Thymus (tissue), 11 donors: ENCODE results near the gene SYNJ1. TPM values are rescaled to one million over a fixed set of nuclear protein-coding genes. Genes with fewer than 3 reads are reported as not detected.

ENCODE experiments used
- DNase-seq, 9 donors: peaks; one replicate each; pipeline ENCODE4 v3.0.0-alpha.2; 2013; ENCODE audit warnings: low spot score in 9 of 9, low read depth in 6 of 9, missing footprints in 1 of 9
- H3K27ac ChIP-seq, 2 donors: one replicate each; pipeline ENCODE4 v1.5.1; 2013; ENCODE audit warnings: control low read depth in 1 of 2, low read depth in 1 of 2, low read length in 1 of 2, mild to moderate bottlenecking in 1 of 2, moderate library complexity in 1 of 2
- H3K27me3 ChIP-seq, 2 donors: one replicate each; pipeline ENCODE4 v1.5.1; 2013; ENCODE audit warnings: low read length in 1 of 2; ENCODE audit not compliant: control insufficient read depth in 2 of 2, insufficient read depth in 1 of 2
- H3K36me3 ChIP-seq, 2 donors: one replicate each; pipeline ENCODE4 v1.5.1; 2013; ENCODE audit warnings: low read length in 1 of 2, mild to moderate bottlenecking in 1 of 2, moderate library complexity in 1 of 2; ENCODE audit not compliant: control insufficient read depth in 2 of 2, insufficient read depth in 2 of 2
- H3K4me1 ChIP-seq, 2 donors: one replicate each; pipeline ENCODE4 v1.5.1; 2013; ENCODE audit warnings: low read length in 2 of 2; ENCODE audit not compliant: control insufficient read depth in 2 of 2, insufficient read depth in 2 of 2
- H3K4me3 ChIP-seq, 2 donors: one replicate each; pipeline ENCODE4 v1.5.1; 2013; ENCODE audit warnings: low read length in 2 of 2, control low read depth in 1 of 2, mild to moderate bottlenecking in 1 of 2
- H3K9me3 ChIP-seq, 2 donors: one replicate each; pipeline ENCODE4 v1.5.1; 2013; ENCODE audit warnings: low read length in 1 of 2, mild to moderate bottlenecking in 1 of 2; ENCODE audit not compliant: control insufficient read depth in 2 of 2, insufficient read depth in 1 of 2
- WGBS: extraction: QIAGEN DNeasy Blood & Tissue Kit; methylation state at CpG from one replicate; pipeline ENCODE4 v1.1.7; 2013; 5-methylcytosine and 5-hydroxymethylcytosine counted together
- polyA plus RNA-seq: library from polyadenylated mRNA; stranded (reverse); fragments of 200-250 nt; gene quantifications from one replicate; pipeline ENCODE4 v1.2.3, GENCODE V29; 2013
- total RNA-seq: library from RNA; stranded (reverse); fragments of 120-200 nt; gene quantifications from one replicate; pipeline ENCODE4 v1.2.4, GENCODE V29; 2013
- donor health status: healthy.

SYNJ1 gene
- total and polyA plus RNA-seq, 2 donors, result 4.1 to 15.0 TPM

DNA sequence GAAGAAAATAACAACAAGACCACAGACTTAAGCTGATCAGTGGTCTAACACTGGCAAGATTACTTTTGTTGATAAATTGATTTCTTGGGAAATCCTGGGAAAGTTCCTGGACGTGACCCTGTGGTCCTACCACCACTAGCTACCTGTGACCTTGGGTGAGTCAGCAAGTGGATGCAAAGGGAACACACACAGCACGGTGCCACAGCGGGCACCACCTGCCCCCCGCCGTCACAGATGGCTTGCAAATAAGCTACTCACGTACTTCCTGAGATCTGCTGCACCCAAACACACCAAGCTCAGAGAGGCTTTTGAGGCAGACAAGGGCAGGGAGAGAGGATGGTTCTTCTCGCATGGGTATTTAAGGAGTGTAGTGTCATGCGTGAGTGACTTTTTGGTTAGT is 128.3 kb downstream of the SYNJ1 start:
- Histone ChIP-seq H3K9me3 (no peaks in the 10 kb centered on the region), H3K36me3 (peaks cover 44% of the 10 kb centered on the region in 2 donors), H3K27me3 (no peaks in the 10 kb centered on the region), H3K4me3 (no peak overlapping the region), H3K4me1 (no peaks in the 10 kb centered on the region), H3K27ac (no peak overlapping the region)
- WGBS, result 94% methylated on average over 8 of the region's 8 CpGs
- no peak for DNase-seq

- peaks cover 39 to 40% of the 10 kb centered on the region in 2 donors for H3K36me3 ChIP-seq
- H3K9me3 ChIP-seq, result no peaks in the 10 kb centered on the region
- no peaks in the 10 kb centered on the region for H3K4me1 ChIP-seq
- DNase-seq, result no peak
- H3K4me3 ChIP-seq, result no peak overlapping the region
- H3K27me3 ChIP-seq, result no peaks in the 10 kb centered on the region
- H3K27ac ChIP-seq, result no peak overlapping the region
- 84% methylated on average over 5 of the region's 5 CpGs for WGBS
These were observed 128.7 kb downstream of the SYNJ1 start for GRCh38 chr21:32599091-32599490.

DNA sequence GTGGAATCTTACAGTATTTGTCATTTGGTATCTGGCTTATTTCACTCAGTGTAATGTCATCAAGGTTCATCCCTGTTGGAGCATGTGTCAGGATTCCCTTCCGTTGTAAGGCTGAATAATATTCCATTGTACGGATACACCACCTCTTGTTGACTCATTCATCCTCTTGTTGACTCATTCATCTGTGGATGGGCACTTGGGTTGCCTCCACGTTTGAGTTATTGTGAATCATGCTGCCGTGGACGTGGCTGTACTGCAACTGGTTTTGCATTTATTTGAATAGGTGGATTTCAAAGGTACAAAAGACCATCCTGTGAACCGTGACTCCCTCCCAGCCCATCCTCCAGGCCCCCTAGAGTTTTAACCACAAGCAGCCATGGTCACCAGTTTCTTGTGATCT is 130.6 kb downstream of the SYNJ1 start:
- no peak for DNase-seq
- Histone ChIP-seq H3K36me3 (peaks cover 21 to 24% of the 10 kb centered on the region in 2 donors), H3K4me1 (no peaks in the 10 kb centered on the region), H3K27ac (no peak overlapping the region), H3K4me3 (no peak overlapping the region), H3K27me3 (no peaks in the 10 kb centered on the region), H3K9me3 (no peaks in the 10 kb centered on the region)
- WGBS, result 96% methylated on average over 6 of the region's 6 CpGs

DNA sequence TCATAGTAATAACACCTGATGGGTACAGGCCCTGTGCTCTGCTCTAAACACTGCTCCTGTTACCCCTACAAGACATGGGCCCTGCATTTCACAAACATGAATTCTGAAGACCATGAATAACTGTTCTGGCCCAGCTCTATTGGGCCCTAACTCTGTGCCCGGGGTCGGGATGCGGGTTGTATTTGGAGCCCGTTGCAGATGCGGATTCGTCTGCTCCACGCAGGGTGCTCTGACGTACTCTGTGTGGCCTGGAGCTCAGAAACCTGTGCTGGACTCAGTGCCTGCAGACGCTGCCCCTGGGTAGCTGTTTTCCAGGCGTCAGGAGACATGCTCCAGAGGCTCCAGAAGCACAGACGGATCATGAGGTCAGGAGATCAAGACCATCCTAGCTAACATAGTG is 132.4 kb downstream of the SYNJ1 start:
- DNase-seq, result no peak
- H3K4me3 ChIP-seq, result no peak overlapping the region
- no peaks in the 10 kb centered on the region for H3K4me1 ChIP-seq
- H3K27me3 ChIP-seq, result no peaks in the 10 kb centered on the region
- H3K9me3 ChIP-seq, result no peaks in the 10 kb centered on the region
- H3K36me3 ChIP-seq, result peaks cover 15 to 19% of the 10 kb centered on the region in 2 donors
- 98% methylated on average over 11 of the region's 11 CpGs for WGBS
- H3K27ac ChIP-seq, result no peak overlapping the region

DNA sequence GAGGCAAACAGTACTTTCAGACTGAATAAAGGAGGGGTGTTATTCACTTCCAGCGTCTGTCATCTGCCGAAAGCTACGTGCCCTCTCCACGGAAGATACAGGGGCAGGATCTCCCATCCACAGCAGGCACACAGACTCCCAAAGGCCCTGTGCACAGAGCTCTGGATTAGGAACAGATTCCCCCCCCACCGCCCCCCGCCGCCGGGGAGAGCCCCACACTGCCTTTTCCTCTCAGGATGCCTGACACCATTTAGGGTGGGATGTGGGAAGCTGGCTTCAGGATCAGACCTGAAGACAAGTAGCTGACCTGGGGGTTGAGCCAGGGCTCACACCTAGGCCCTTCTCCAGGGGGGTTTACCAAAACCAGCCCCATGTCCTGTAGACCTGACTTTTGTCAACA is 134.1 kb downstream of the SYNJ1 start:
- no peaks in the 10 kb centered on the region for H3K27me3 ChIP-seq
- H3K9me3 ChIP-seq, result no peaks in the 10 kb centered on the region
- DNase-seq, result no peak
- H3K4me3 ChIP-seq, result no peak overlapping the region
- 93% methylated on average over 8 of the region's 8 CpGs for WGBS
- H3K4me1 ChIP-seq, result no peaks in the 10 kb centered on the region
- H3K36me3 ChIP-seq, result peaks cover 3 to 6% of the 10 kb centered on the region in 2 donors
- no peak overlapping the region for H3K27ac ChIP-seq

GRCh38 chr21:32592929-32593502 is 134.8 kb downstream of the SYNJ1 start:
- no peak overlapping the region for H3K4me3 ChIP-seq
- H3K9me3 ChIP-seq, result no peaks in the 10 kb centered on the region
- DNase-seq, result no peak
- no peaks in the 10 kb centered on the region for H3K27me3 ChIP-seq
- no peaks in the 10 kb centered on the region for H3K4me1 ChIP-seq
- WGBS, result 96% methylated on average over 10 of the region's 10 CpGs
- peaks cover 0 to 3% of the 10 kb centered on the region in 2 donors for H3K36me3 ChIP-seq
- no peak overlapping the region for H3K27ac ChIP-seq

DNA sequence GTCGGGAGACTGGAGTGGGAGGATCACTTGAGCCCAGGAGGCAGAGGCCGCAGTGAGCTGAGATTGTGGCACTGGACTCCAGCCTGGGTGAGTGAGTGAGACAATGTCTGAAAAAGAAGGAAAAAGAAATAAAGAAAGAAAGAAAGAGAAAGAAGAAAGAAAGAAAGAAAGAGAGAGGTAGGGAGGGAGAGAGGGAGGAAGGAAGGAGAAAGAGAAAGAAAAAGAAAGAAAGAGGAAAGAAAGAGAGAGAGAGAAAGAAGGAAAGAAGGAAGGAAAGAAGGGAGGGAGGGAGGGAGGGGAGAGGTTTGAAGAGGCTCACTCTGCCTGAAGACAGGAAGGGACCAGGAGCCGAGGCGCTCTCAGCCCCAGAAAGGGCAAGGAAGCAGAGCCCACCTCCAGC is 137.7 kb downstream of the SYNJ1 start:
- H3K4me1 ChIP-seq, result no peaks in the 10 kb centered on the region
- DNase-seq, result no peak
- H3K4me3 ChIP-seq, result no peak overlapping the region
- no peak overlapping the region for H3K27ac ChIP-seq
- H3K9me3 ChIP-seq, result no peaks in the 10 kb centered on the region
- no peaks in the 10 kb centered on the region for H3K27me3 ChIP-seq
- no peaks in the 10 kb centered on the region for H3K36me3 ChIP-seq
- WGBS, result 96% methylated on average over 4 of the region's 4 CpGs

GRCh38 chr21:32587651-32588050 is 140.2 kb downstream of the SYNJ1 start:
- no peaks in the 10 kb centered on the region for H3K9me3 ChIP-seq
- 99% methylated on average over 5 of the region's 5 CpGs for WGBS
- H3K27ac ChIP-seq, result no peak overlapping the region
- DNase-seq, result no peak
- no peaks in the 10 kb centered on the region for H3K4me1 ChIP-seq
- H3K36me3 ChIP-seq, result no peaks in the 10 kb centered on the region
- no peaks in the 10 kb centered on the region for H3K27me3 ChIP-seq
- H3K4me3 ChIP-seq, result no peak overlapping the region

DNA sequence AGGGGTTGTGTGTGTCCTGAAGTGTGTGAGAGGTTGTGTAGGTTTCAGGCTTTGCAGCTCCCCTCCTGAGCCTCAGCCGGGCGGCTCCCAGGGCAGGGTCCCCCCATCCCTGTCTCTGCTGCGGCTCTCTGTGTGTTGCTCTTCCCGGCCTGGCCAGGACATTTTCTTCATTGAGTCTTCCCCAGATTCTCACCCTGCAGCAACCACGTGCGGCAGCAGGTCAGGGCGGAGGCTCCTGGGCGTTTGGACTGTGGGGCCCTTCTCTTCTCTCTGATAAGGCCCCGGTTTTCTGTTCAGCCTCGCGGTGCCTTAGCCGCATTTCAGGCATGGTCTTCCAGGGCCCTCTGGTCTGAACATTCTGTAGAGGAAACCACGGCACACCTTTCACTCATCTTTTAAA is 140.7 kb downstream of the SYNJ1 start:
- Histone ChIP-seq H3K4me3 (no peak overlapping the region), H3K9me3 (no peaks in the 10 kb centered on the region), H3K36me3 (no peaks in the 10 kb centered on the region), H3K4me1 (no peaks in the 10 kb centered on the region), H3K27ac (no peak overlapping the region), H3K27me3 (no peaks in the 10 kb centered on the region)
- WGBS, result 95% methylated on average over 13 of the region's 13 CpGs
- no peak for DNase-seq

DNA sequence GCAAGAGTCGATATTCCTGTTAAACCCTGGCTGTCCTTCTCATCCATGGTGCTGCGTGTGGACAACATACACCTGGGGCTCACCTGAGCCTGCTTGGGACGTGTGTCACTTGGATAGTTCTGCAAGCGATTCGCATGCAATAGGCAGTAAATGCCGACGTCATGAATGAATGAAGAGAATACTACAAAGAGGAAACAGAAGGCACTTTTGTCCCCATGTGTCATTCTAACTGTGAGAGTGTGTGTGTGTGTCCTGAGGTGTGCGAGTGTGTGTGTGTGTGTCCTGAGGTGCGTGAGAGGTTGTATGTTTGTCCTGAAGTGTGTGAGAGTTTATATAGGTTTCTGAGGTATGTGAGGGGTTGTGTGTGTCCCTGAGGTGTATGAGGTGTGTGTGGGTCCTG is 141.8 kb downstream of the SYNJ1 start:
- no peaks in the 10 kb centered on the region for H3K27me3 ChIP-seq
- no peaks in the 10 kb centered on the region for H3K36me3 ChIP-seq
- no peak overlapping the region for H3K4me3 ChIP-seq
- H3K4me1 ChIP-seq, result no peaks in the 10 kb centered on the region
- DNase-seq, result no peak
- H3K9me3 ChIP-seq, result no peaks in the 10 kb centered on the region
- H3K27ac ChIP-seq, result no peak overlapping the region
- 96% methylated on average over 9 of the region's 9 CpGs for WGBS
